Renal cortical epithelial cell (primary cell): Measurements from ENCODE around the gene SCAND1. TPM values are rescaled to one million over a fixed set of nuclear protein-coding genes. Genes with fewer than 3 reads are reported as not detected.

Source experiments
- DNase-seq: peaks from one replicate; pipeline ENCODE4 v3.0.0-alpha.2; 2011; ENCODE audit warnings: low read depth
- total RNA-seq: library from RNA; depleted of rRNA; stranded (reverse); fragments of >200 nt; gene quantifications from 2 replicates; pipeline ENCODE4 v1.2.3, GENCODE V29; 2014

Gene SCAND1
- total RNA-seq, 1 donor from 2014 or later = 34.9 TPM

DNA sequence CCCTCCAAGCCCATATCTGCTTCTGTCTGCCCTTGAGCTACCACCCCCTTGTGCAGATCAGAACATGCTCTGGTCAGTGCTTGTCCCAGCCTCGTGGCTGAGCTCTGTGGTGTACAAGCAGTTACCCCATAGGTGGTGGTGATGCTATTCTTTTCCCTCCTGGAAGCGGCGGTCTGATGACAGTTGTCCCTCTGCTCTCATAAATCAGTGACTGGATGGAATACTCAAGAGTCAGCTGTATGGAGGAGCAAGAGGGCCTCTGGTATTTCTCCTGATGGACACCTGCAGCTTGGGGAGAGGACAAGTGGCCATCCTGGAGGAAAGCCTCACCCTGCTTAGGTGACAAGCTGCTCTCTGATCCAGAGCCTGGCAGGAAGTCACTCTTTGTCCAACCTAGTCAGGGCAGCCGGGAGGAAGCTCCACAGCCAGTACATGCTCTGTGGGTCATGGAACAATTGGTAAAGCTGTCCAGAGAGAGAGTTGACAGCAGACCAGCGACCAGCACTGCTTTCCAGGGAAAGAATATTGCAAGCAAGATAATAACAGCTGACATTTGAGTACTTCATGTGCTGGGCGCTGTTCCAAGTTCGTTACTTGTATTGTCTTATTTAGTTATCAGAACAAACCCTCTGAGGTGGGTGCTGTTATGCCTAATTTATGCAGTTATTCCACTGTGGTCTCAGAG lies 47.1 kb downstream of the SCAND1 start:
- DNase-seq = no peak

DNA sequence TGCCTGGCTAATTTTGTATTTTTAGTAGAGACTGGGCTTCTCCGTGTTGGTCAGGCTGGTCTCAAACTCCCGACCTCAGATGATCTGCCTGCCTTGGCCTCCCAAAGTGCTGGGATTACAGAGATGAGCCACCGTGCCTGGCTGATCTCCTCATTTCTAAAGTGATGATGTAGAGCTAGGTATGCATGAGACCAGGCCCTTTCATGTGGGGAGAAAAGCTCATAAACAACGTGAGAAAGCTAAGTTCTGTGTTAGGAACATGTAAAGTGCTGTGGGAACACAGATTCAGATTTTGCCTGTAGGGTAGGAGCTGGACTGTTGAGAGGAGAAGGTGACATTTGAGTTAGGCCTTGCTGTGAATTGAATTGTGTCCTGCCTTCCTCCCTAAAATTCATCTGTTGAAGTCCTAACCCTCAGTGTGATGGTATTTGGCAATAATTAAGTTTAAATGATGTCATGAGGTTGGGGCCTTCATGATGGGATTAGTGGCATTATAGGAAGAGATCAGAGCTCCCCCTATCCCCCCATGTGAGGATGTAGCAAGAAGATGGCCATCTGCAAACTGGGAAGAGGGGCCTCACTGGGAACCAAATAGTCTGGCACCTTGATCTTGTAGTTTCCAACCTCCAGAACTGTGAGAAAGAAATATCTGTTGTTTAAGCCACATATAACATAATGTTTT lies 49.2 kb downstream of the SCAND1 start:
- no peak for DNase-seq

DNA sequence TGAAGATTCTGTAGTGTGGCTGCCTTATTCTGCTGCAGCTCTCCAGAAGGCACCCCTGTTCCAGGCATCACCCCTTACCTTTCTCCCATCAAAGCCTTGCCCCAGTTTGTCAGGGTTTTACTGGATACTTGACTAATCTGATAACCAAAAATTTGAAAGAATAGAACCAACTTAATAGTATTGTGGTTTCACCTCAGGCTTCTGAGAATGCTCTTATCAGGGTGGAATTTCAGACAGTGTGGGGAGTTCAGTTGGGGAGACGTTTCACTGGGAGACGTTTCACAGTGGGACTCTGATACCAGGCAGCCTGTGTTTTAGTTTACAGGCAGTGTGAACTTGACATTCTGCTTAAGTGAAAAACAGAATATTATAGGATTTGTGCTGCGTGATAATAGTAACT lies 50.5 kb downstream of the SCAND1 start:
- no peak for DNase-seq

Other genes with a start within 250 kb of the SCAND1 start
- 182 and 322 TPM in 2 replicates for gene RBM39, start 212.2 kb downstream of the SCAND1 start, total RNA-seq
- 20.0 and 58.4 TPM in 2 replicates for gene PHF20, start 182.5 kb downstream of the SCAND1 start, total RNA-seq
- gene CNBD2, start 14.1 kb upstream of the SCAND1 start, total RNA-seq = 1.2 and 3.6 TPM in 2 replicates
- 20.3 and 47.7 TPM in 2 replicates for gene EPB41L1, start 200.2 kb upstream of the SCAND1 start, total RNA-seq